Activated CD8-positive, alpha-beta memory T cell treated with anti-CD3 and anti-CD28 coated beads, Interleukin-2, amount 10 ng/mL, durations not matched to agents 7 days and 5 days (primary cell): ENCODE measurements around the gene MAST3. TPM values are rescaled to one million over a fixed set of nuclear protein-coding genes. Genes with fewer than 3 reads are reported as not detected.
"Not testable (repeated sequence)": the region's sequence is repeated elsewhere in the genome, so short reads cannot be mapped to it uniquely, and the experiment has no call there.

Experiments used
- ATAC-seq: fragments of 150-1000 bp; cut with Tn5 transposase; one replicate; pipeline ENCODE4 v1.10.0; 2021; ENCODE audit warnings: moderate library complexity
- CTCF ChIA-PET: fragments of 350-600 bp; sonication (Branson Sonifier 250); formaldehyde crosslinking; loops from one replicate; lab custom pipeline; 2021; ENCODE audit warnings: antibody characterized with exemption; lab: Charles Lee
- DNase-seq: peaks from one replicate; pipeline ENCODE4 v3.0.0-alpha.2; 2020
- H3K27ac Mint-ChIP-seq: one replicate; pipeline ENCODE4 v1.8.0; 2021; ENCODE audit warnings: mild to moderate bottlenecking, mixed read lengths
- H3K27me3 Mint-ChIP-seq: one replicate; pipeline ENCODE4 v1.8.0; 2021; ENCODE audit warnings: mixed read lengths
- H3K36me3 Mint-ChIP-seq: one replicate; pipeline ENCODE4 v1.8.0; 2021; ENCODE audit warnings: mild to moderate bottlenecking, mixed read lengths
- H3K4me1 Mint-ChIP-seq: one replicate; pipeline ENCODE4 v1.8.0; 2021; ENCODE audit warnings: mixed read lengths
- H3K4me3 Mint-ChIP-seq: one replicate; pipeline ENCODE4 v1.8.0; 2021; ENCODE audit warnings: mild to moderate bottlenecking, moderate library complexity, mixed read lengths
- H3K9me3 Mint-ChIP-seq: one replicate; pipeline ENCODE4 v1.8.0; 2022; ENCODE audit warnings: low read depth, mixed read lengths
- total RNA-seq, 2 experiments: library from RNA; stranded (reverse); gene quantifications; one replicate each; pipeline ENCODE4 v1.2.3, GENCODE V29; 2021

The MAST3 gene
- total RNA-seq, 2 experiments from 2014 or later = 25.7 to 34.1 TPM

GRCh38 chr19:18152442-18152816 lies 54.9 kb downstream of the MAST3 start:
- H3K9me3 Mint-ChIP-seq = no peaks in the 10 kb centered on the region
- CTCF ChIA-PET = interaction anchor here (0.8 to 3.1 kb wide), 18 partner anchors 8 to 293 kb away, joined by 3 to 47 read pairs (median 5); partner anchors contain the start of genes RAB3A and RPL18A
- no peaks in the 10 kb centered on the region for H3K27me3 Mint-ChIP-seq
- DNase-seq (peak; percentile 100), ATAC-seq (peak; percentile 80)
- peaks cover 16% of the 10 kb centered on the region for H3K36me3 Mint-ChIP-seq
- H3K4me3 Mint-ChIP-seq = peak overlapping the region; percentile 84
- H3K27ac Mint-ChIP-seq = peak overlapping the region; percentile 93
- H3K4me1 Mint-ChIP-seq = peaks cover 35% of the 10 kb centered on the region

DNA sequence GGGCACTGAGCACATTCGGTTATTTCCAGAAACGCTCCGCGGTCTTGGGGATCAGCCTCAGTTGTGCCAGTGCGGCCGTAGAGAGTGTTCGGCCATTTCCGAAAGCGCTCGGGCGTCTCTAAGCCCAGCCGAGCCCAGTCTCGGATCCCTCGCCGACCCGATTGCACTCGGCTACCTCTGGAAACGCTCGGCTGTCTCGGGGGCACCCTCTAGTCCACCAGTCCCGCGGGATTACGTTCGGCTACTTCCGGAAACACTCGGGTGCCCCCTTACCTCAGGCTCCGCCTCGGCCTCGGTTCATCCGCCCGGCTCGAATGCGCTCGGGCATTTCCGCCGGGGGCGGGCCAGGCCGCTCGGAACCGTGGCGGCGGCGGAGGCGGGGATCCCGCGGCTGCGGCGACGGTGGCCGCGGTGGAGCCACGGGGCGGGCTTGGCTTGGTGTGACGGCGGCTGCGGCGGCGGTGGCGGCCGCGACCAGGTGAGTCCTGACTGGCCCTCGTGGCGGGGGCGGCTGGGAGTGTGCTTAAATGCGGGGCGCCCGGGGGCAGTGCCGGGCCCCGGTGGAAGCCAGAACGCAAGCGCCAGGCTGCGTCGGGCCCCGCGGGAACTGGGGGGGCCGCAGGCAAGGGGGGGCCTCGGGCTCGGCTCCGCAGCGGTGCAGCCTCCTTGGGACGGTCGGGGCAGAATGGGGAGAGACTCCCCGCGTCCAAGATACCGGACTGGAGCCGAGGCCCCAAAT lies 55.4 kb downstream of the MAST3 start, which contains the start of gene PIK3R2:
PIK3R2 (plus strand) TSS at position 347 of the 739 bp plus-strand sequence. CDS start 2,717 bp downstream, outside the sequence.
- Mint-ChIP-seq H3K27me3 (no peaks in the 10 kb centered on the region), H3K4me3 (peak within 1 kb of the TSS; percentile 84), H3K27ac (peak within 1 kb of the TSS; percentile 93), H3K4me1 (peaks cover 35% of the 10 kb centered on the region), H3K9me3 (no peaks in the 10 kb centered on the region), H3K36me3 (peaks cover 13% of the 10 kb centered on the region)
- CTCF ChIA-PET = interaction anchor here (0.8 to 3.1 kb wide), 15 partner anchors 8 to 294 kb away, joined by 3 to 47 read pairs (median 5); partner anchors contain the start of genes RAB3A and RPL18A
- ATAC-seq = peak; percentile 93
- peak; percentile 100 for DNase-seq

DNA sequence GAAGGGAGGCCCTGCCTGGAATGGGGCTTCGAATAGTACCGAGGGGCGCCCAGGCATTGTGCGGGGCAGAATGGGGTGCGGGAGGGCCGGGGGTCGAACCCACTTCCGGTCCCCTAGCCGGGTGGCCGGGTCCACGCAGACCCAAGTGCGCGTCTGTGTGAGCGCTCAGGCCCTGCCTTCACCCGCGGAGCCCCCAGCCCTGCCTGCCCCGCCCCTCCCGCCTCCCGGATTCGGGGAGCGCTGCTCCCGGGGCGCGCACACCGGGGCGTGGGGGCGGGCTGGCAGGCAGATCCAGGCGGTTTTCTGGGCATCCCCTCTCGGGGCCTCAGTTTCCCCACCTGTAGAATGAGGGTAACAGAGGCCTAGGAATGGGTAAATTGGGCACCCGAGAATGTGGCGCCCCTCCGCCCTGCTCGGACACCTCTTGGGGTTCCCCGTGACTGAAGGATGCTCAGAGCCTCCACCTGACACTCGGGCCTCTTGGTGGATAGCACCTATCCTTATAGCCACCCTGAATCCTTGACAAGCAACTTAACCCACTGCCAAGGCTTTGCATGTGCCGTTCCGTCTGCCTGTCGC lies 56.1 kb downstream of the MAST3 start:
- no peaks in the 10 kb centered on the region for H3K27me3 Mint-ChIP-seq
- H3K4me3 Mint-ChIP-seq = peak overlapping the region; percentile 84
- CTCF ChIA-PET = interaction anchor here (1.0 to 2.6 kb wide), 2 partner anchors 40 to 43 kb away, joined by 4 to 8 read pairs; no protein-coding TSS in a partner anchor
- ATAC-seq (no peak), DNase-seq (peak; percentile 47)
- H3K9me3 Mint-ChIP-seq = no peaks in the 10 kb centered on the region
- H3K27ac Mint-ChIP-seq = peak overlapping the region; percentile 40
- peaks cover 11% of the 10 kb centered on the region for H3K36me3 Mint-ChIP-seq
- peaks cover 31% of the 10 kb centered on the region for H3K4me1 Mint-ChIP-seq

DNA sequence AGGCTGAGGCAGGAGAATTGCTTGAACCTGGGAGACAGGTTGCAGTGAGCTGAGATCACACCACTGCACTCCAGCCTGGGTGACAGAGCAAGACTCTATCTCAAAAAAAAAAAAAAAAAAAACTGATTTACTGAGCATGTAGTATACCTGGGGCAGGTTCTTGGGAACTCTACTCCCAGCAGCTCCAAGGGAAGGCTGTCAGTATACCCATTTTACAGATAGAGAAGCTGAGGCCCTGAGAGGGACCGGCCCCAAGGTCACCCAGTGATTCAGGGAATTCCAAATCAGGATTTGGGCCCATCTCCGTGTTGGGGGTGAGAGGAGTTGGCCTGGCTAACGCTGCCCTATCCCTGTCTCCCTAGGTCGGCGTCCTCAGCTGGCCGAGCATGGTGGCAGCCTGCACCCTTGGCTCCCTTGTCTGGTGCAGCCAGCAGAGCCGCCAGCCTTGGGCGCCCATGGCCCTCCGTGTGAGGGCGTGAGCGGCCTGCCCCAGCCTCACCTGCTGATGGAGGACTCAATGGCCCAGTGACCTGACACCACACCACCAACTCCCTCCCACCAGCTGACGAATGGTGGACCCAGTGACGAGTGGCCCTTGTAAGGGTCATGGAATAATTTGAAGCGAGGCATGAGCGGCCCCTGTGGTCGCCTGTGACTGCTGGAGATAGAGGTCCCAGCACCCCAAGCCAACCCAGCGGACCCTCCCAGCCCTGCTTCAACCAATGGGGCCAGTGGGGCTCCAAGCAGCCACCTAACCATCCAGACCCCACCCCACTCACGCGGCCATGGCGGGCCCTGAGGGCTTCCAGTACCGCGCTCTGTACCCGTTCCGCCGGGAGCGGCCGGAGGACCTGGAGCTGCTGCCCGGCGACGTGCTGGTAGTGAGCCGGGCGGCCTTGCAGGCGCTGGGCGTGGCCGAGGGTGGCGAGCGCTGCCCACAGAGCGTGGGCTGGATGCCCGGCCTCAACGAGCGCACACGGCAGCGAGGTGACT lies 57.8 kb downstream of the MAST3 start:
- H3K4me1 Mint-ChIP-seq = peaks cover 26% of the 10 kb centered on the region
- no peaks in the 10 kb centered on the region for H3K9me3 Mint-ChIP-seq
- CTCF ChIA-PET = interaction anchor here (0.6 to 2.6 kb wide), 4 partner anchors 13 to 43 kb away, joined by 3 to 8 read pairs (median 3); no protein-coding TSS in a partner anchor
- H3K36me3 Mint-ChIP-seq = peaks cover 4% of the 10 kb centered on the region
- H3K27me3 Mint-ChIP-seq = no peaks in the 10 kb centered on the region
- H3K4me3 Mint-ChIP-seq = no peak overlapping the region
- ATAC-seq (no peak), DNase-seq (no peak)
- H3K27ac Mint-ChIP-seq = no peak overlapping the region

DNA sequence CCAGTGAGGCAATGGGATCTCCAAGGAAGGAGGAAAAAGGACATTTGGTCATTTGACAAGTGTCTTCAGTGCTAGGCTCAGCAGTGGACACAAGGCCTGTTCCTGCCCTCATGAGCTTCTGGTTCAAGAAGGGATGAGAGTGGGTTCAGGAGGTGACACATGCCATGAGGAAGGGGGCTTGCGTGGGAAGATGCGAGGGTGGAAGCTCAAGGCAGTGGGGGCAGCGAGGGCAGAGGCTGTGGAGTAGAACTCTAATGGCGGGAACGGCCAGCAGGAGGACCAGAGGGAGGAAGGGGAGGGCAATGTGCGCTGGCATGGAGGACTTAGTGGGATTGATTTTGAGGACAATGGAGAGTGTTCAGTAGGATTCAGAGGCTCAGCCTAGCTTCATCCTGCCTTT lies 58.7 kb downstream of the MAST3 start:
- Mint-ChIP-seq H3K9me3 (no peaks in the 10 kb centered on the region), H3K27me3 (no peaks in the 10 kb centered on the region), H3K4me3 (no peak overlapping the region), H3K27ac (no peak overlapping the region), H3K36me3 (no peaks in the 10 kb centered on the region), H3K4me1 (peaks cover 27% of the 10 kb centered on the region)
- CTCF ChIA-PET = interaction anchor here (0.6 to 2.6 kb wide), 3 partner anchors 12 to 44 kb away, joined by 3 to 8 read pairs (median 3); no protein-coding TSS in a partner anchor
- ATAC-seq (no peak), DNase-seq (no peak)

GRCh38 chr19:18156841-18157464 lies 59.4 kb downstream of the MAST3 start:
- ATAC-seq = no peak
- H3K36me3 Mint-ChIP-seq = no peaks in the 10 kb centered on the region
- no peaks in the 10 kb centered on the region for H3K27me3 Mint-ChIP-seq
- CTCF ChIA-PET = no interaction called here
- H3K4me3 Mint-ChIP-seq = no peak overlapping the region
- peaks cover 22% of the 10 kb centered on the region for H3K4me1 Mint-ChIP-seq
- no peaks in the 10 kb centered on the region for H3K9me3 Mint-ChIP-seq
- DNase-seq = no peak
- H3K27ac Mint-ChIP-seq = no peak overlapping the region

- CTCF ChIA-PET = interaction anchor here (1.1 to 1.2 kb wide), 2 partner anchors 10 to 45 kb away, joined by 3 read pairs; no protein-coding TSS in a partner anchor
- no peak for ATAC-seq
- H3K27ac Mint-ChIP-seq = no peak overlapping the region
- H3K9me3 Mint-ChIP-seq = no peaks in the 10 kb centered on the region
- H3K36me3 Mint-ChIP-seq = no peaks in the 10 kb centered on the region
- no peaks in the 10 kb centered on the region for H3K27me3 Mint-ChIP-seq
- peaks cover 17% of the 10 kb centered on the region for H3K4me1 Mint-ChIP-seq
- H3K4me3 Mint-ChIP-seq = no peak overlapping the region
- no peak for DNase-seq
Observed at GRCh38 chr19:18157465-18158063, 60.0 kb downstream of the MAST3 start.

DNA sequence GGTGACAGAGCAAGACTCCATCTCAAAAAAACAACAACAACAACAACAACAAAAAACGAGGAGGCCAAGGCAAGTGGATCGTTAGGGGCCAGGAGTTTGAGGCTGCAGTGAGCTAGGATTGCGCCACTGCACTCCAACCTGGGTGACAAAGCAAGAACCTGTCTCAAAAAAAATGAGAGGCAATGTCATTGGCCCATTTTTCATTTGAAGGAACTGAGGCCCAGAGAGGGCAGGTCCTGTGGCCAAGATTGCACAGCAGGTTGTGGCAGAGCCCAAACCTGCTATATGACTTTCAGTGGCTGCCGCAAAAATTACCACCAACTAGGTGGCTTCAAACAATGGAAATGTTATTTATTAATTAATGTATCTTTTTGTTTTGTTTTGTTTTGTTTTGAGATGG lies 60.9 kb downstream of the MAST3 start:
- H3K27me3 Mint-ChIP-seq = no peaks in the 10 kb centered on the region
- no peak overlapping the region for H3K27ac Mint-ChIP-seq
- no peak overlapping the region for H3K4me3 Mint-ChIP-seq
- peaks cover 15% of the 10 kb centered on the region for H3K4me1 Mint-ChIP-seq
- no peaks in the 10 kb centered on the region for H3K36me3 Mint-ChIP-seq
- CTCF ChIA-PET = interaction anchor here (1.1 to 1.2 kb wide), 2 partner anchors 9 to 45 kb away, joined by 3 read pairs; no protein-coding TSS in a partner anchor
- H3K9me3 Mint-ChIP-seq = no peaks in the 10 kb centered on the region
- DNase-seq = no peak
- no peak for ATAC-seq

- H3K36me3 Mint-ChIP-seq, H3K4me3 Mint-ChIP-seq, H3K27me3 Mint-ChIP-seq, H3K27ac Mint-ChIP-seq, DNase-seq, H3K9me3 Mint-ChIP-seq, ATAC-seq: not testable (repeated sequence)
- CTCF ChIA-PET = interaction anchor here (4.2 kb wide), 1 partner anchor 47 kb away, joined by 36 read pairs; no protein-coding TSS in a partner anchor
- peaks cover 11% of the 10 kb centered on the region for H3K4me1 Mint-ChIP-seq
Observed at GRCh38 chr19:18159059-18159616, 61.6 kb downstream of the MAST3 start.

GRCh38 chr19:18159810-18160209 lies 62.2 kb downstream of the MAST3 start:
- H3K36me3 Mint-ChIP-seq = no peaks in the 10 kb centered on the region
- H3K27ac Mint-ChIP-seq = peak overlapping the region; percentile 55
- ATAC-seq = no peak
- H3K4me3 Mint-ChIP-seq = no peak overlapping the region
- peaks cover 7% of the 10 kb centered on the region for H3K4me1 Mint-ChIP-seq
- H3K27me3 Mint-ChIP-seq = no peaks in the 10 kb centered on the region
- H3K9me3 Mint-ChIP-seq = no peaks in the 10 kb centered on the region
- CTCF ChIA-PET = interaction anchor here (1.2 to 4.2 kb wide), 12 partner anchors 8 to 159 kb away, joined by 3 to 36 read pairs (median 6); partner anchors contain the start of genes IFI30, MAST3 and PIK3R2
- no peak for DNase-seq

GRCh38 chr19:18160493-18160970 lies 63.0 kb downstream of the MAST3 start:
- ATAC-seq (no peak), DNase-seq (no peak)
- Mint-ChIP-seq H3K9me3 (no peaks in the 10 kb centered on the region), H3K4me1 (peaks cover 7% of the 10 kb centered on the region), H3K4me3 (peak overlapping the region; percentile 68), H3K27me3 (no peaks in the 10 kb centered on the region), H3K27ac (peak overlapping the region; percentile 55), H3K36me3 (no peaks in the 10 kb centered on the region)
- CTCF ChIA-PET = interaction anchor here (0.6 to 4.2 kb wide), 21 partner anchors 9 to 160 kb away, joined by 3 to 36 read pairs (median 5); partner anchors contain the start of genes IFI30, IL12RB1, MAST3 and PIK3R2
